Measurements from ENCODE around the gene PTPRR. TPM values are rescaled to one million over a fixed set of nuclear protein-coding genes. Genes with fewer than 3 reads are reported as not detected.
"Not testable (repeated sequence)": the region's sequence is repeated elsewhere in the genome, so short reads cannot be mapped to it uniquely, and the experiment has no call there.

PTPRR gene
- total and polyA plus RNA-seq, 2 experiments from 2014 or later = not detected

DNA sequence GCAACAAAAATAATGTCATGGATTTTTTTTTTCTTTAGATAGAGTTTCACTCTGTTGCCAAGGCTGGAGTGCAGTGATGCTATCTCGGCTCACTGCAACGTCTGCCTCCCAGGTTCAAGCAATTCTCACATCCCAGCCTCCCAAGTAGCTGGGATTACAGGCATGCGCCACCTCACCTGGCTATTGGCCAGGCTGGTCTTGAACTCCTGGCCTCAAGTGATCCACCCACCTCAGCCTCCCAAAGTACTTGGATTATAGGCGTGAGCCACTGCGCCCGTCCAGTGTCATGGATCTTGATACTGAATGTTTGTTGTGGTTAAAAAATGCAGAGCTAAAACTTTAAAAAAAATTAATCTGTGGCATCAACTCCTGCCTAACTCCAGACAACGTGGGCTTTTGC lies 175.5 kb downstream of the PTPRR start:
- Histone ChIP-seq H3K4me1 (ENCODE audit: low read depth) (no peaks in the 10 kb centered on the region), H3K27me3 (no peaks in the 10 kb centered on the region), H3K27ac (no peak overlapping the region), H3K4me3 (no peak overlapping the region), H3K9me3 (ENCODE audit: low read depth) (no peaks in the 10 kb centered on the region), H3K36me3 (no peaks in the 10 kb centered on the region)
- no peak for DNase-seq (ENCODE audit: low read depth in 1 of 2, low spot score in 1 of 2)
- TF ChIP-seq, protein P1, sequence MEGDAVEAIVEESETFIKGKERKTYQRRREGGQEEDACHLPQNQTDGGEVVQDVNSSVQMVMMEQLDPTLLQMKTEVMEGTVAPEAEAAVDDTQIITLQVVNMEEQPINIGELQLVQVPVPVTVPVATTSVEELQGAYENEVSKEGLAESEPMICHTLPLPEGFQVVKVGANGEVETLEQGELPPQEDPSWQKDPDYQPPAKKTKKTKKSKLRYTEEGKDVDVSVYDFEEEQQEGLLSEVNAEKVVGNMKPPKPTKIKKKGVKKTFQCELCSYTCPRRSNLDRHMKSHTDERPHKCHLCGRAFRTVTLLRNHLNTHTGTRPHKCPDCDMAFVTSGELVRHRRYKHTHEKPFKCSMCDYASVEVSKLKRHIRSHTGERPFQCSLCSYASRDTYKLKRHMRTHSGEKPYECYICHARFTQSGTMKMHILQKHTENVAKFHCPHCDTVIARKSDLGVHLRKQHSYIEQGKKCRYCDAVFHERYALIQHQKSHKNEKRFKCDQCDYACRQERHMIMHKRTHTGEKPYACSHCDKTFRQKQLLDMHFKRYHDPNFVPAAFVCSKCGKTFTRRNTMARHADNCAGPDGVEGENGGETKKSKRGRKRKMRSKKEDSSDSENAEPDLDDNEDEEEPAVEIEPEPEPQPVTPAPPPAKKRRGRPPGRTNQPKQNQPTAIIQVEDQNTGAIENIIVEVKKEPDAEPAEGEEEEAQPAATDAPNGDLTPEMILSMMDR (IDR thresholded peaks at IDR 0.05; ENCODE audit: low read depth, low read length) = no peak

DNA sequence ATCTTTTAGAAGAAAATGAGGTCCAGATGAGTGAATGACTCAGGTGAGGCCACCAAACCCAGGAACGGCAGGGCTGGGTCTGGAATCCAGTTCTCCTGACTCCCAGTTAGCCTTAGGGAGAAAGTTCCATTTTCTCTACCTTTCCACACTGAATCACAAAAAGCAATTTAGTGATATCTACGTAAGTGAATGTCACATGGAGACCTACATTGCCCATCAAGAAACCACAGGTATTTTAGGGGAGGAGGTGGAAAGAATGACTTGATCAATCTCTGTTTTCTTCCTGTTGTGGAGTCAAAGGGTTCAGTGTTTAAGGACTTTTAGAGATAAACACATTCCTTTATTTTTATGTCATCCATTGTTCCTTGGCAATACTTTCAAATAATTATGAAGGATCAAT lies 176.4 kb downstream of the PTPRR start:
- peak in 1 of 2 donors; percentile 7 for DNase-seq (ENCODE audit: low read depth in 1 of 2, low spot score in 1 of 2)
- H3K27ac ChIP-seq = no peak overlapping the region
- no peaks in the 10 kb centered on the region for H3K27me3 ChIP-seq
- TF ChIP-seq, protein P1 (IDR thresholded peaks at IDR 0.05; ENCODE audit: low read depth, low read length) = no peak
- no peaks in the 10 kb centered on the region for H3K4me1 ChIP-seq (ENCODE audit: low read depth)
- H3K36me3 ChIP-seq = no peaks in the 10 kb centered on the region
- H3K9me3 ChIP-seq (ENCODE audit: low read depth) = no peaks in the 10 kb centered on the region
- no peak overlapping the region for H3K4me3 ChIP-seq

DNA sequence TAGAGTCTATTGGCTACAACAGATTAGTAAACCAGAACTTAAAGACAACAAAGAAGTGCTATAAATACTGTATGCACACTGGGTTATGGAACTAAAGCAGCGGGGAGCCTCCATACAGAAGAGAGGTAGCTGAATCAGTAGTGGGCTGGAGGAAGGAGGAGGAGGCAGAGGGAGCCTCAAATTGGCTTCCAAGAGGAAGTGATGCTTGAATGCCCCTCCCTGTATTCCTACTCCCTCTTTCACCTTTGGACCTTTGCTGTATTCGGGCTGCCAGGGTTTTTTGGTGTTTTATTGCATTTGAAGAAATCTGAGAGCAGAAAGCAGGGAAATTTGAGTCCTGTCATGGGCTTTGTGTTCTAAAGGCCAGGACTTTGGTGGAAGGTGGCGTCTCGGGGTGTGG lies 179.3 kb downstream of the PTPRR start:
- no peaks in the 10 kb centered on the region for H3K9me3 ChIP-seq (ENCODE audit: low read depth)
- TF ChIP-seq, protein P1 (IDR thresholded peaks at IDR 0.05; ENCODE audit: low read depth, low read length) = no peak
- no peaks in the 10 kb centered on the region for H3K27me3 ChIP-seq

DNA sequence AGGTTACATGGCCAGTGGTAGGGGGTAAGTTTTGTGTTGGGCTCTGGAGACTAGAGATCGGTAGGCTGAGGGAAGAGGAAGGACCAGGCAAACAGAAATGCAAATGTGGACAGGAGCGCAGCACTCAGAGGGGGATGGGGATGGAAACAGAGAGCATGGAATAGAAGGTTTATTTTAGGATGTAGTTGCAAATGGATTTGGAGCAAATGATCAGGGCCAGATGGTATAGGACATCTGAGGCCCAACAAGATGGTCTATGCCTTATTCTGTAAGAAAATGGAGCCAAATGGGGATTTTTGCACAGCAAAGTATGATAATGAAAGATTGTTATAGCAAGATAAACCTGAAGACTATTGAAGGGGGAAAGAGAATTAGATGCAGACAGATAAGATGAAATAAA lies 180.8 kb downstream of the PTPRR start:
- Histone ChIP-seq H3K27me3 (no peaks in the 10 kb centered on the region), H3K27ac (no peak overlapping the region), H3K36me3 (no peaks in the 10 kb centered on the region), H3K4me1 (ENCODE audit: low read depth) (no peaks in the 10 kb centered on the region), H3K9me3 (ENCODE audit: low read depth) (no peaks in the 10 kb centered on the region), H3K4me3 (no peak overlapping the region)
- TF ChIP-seq, protein P1 (IDR thresholded peaks at IDR 0.05; ENCODE audit: low read depth, low read length) = no peak
- DNase-seq (ENCODE audit: low read depth in 1 of 2, low spot score in 1 of 2) = no peak

More for the DNA sequence above, 179.3 kb downstream of the PTPRR start:
- Histone ChIP-seq H3K27ac (no peak overlapping the region), H3K4me1 (ENCODE audit: low read depth) (no peaks in the 10 kb centered on the region), H3K4me3 (no peak overlapping the region), H3K36me3 (no peaks in the 10 kb centered on the region)
- DNase-seq (ENCODE audit: low read depth in 1 of 2, low spot score in 1 of 2) = no peak

DNA sequence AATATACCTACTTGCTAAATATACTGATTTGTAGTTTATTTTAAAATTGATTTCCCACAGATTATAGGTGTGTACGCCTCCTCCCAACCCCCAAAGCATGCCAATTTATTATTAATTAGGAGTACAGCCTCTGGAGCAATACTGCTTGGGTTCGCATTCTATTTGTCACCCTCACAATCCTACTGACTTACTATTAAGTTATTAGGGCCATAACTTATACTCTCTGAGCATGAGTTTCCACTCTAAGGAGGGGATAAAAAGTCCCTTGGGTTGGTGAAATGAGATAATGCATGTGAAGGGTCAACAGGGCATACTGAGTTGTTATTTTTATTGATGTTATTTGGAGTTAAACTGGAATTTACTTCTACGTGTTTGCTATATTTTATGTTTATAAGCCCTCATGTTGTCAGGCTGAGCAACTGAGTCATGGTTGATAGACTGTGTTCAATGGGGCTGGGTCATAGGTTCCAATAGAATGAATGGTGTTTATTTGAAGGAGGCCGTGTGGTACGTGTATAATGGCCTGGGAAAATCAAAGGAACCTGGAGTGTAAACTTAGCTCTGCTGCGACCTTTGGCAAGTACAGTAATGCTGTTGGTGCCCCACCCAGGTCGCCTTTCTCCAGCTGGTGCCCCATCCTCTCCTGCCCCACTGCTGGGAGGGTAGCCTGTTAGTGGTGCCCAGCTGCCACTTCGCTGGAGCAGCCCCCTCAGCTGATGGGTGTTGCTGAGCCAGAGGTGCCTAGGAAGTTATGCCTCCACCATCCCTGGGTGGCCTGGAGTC lies 184.0 kb downstream of the PTPRR start:
- Histone ChIP-seq H3K27me3 (no peaks in the 10 kb centered on the region), H3K27ac (no peak overlapping the region), H3K4me1 (ENCODE audit: low read depth) (peaks cover 10% of the 10 kb centered on the region), H3K4me3 (no peak overlapping the region), H3K9me3 (ENCODE audit: low read depth) (no peaks in the 10 kb centered on the region), H3K36me3 (no peaks in the 10 kb centered on the region)
- no peak for DNase-seq (ENCODE audit: low read depth in 1 of 2, low spot score in 1 of 2)
- TF ChIP-seq, protein P1 (IDR thresholded peaks at IDR 0.05; ENCODE audit: low read depth, low read length) = no peak

DNA sequence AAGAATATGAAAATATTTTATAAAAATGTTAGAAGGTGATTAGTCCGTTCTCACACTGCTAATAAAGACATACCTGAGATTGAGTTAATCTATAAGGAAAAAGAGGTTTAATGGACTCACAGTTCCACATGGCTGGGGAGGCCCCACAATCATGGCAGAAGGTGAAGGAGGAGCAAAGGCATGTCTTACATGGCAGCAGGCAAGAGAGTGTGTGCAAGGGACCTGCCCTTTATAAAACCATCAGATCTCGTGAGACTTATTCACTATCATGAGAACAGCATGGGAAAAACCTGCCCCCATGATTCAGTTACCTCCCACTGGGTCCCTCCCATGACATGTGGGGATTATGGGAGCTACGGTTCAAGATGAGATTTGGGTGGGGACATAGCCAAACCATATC lies 185.3 kb downstream of the PTPRR start:
- H3K27ac ChIP-seq; H3K9me3 ChIP-seq (ENCODE audit: low read depth); H3K36me3 ChIP-seq; H3K27me3 ChIP-seq; DNase-seq (ENCODE audit: low read depth in 1 of 2, low spot score in 1 of 2); H3K4me1 ChIP-seq (ENCODE audit: low read depth); H3K4me3 ChIP-seq: not testable (repeated sequence)

Measured in cardiac muscle cell (in vitro differentiated cells and primary cell).